NCI-H2227 treated with DMSO at 0.1 percent for 48 hours (cell line): ENCODE data around the gene PPP1R15B.

Source experiments
- DNase-seq: peaks from one replicate; lab custom pipeline; 2025; lab: John Stamatoyannopoulos, UW

The PPP1R15B gene

DNA sequence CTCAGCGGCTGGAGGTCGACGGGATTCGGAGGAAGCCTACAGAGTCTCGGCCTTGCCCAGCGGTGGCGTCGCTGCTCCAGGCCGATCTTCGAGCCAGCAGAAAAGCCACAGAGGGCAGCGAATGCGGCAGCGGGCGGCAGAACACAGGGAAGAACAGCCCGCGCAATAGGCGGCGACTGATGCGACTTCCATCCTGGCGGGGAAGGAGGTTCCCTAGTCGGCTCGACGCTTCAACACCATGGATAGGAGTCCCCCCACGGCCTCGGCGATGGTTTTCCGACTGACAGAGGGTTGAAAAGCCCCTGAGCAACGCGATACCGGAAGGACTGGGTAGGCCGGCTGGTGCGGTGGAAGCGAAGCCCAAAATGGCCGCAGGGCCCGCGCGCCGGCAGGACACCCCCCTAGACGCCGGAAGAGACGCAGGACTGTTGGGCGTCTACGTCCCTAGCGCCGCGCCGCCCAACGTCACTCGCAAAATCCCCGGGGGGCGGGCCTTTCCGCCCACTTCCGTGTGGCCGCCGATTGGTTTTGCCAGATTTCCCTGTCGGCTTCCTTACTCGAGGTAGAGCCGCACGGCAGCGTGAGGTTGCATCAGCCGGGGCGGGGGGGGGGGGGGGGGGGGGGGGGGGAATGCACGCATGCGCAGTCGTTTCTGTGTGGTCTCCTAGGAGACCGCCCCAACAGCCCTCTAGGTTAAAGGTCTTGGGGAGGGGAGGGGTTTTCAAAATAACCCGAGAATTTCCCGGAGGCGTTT lies at the start of gene PPP1R15B:
TSS of gene PPP1R15B (minus strand) at position 367 of the 754 bp plus-strand sequence. CDS start 406 bp downstream, outside the sequence.
- peak; percentile 98 for DNase-seq

DNA sequence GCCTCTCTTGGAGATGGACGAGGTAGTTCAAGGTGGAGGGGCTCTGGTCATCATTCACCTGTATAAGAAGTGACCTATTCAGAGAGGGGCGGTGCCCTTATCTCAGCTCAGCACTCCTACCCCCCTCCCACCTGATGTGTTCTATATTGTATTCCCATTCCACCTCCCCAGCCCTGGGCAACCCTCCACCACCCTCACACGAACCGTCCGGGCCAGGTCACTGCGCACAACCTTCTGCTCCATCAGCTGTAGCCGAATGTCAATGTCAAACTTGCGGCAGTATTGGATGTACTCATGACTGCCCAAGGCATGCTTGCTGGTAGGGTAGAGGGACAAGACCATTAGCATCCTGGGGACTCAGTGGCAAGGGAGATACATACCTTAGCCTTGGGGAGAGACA lies 48.7 kb upstream of the PPP1R15B start:
- DNase-seq, result no peak

DNA sequence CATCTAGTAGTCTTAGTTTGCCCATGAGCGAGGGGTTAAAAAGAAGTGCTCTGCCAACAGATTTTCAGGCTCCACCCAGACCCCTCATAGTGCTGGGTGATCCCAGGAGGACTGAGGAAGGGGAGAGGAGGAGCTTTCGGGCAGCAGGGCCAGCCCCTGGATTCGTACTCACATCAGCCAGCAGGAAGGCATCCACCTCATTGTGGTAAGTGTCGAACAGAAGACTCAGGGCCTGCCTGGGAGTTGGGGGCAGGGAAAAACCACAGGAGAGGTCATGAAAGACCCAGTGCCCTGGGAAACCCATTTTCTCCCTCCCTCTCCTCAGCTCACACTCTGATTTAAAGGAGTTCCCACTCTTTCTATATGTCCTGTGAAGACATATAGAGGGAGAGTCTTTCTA lies 48.1 kb upstream of the PPP1R15B start:
- no peak for DNase-seq

DNA sequence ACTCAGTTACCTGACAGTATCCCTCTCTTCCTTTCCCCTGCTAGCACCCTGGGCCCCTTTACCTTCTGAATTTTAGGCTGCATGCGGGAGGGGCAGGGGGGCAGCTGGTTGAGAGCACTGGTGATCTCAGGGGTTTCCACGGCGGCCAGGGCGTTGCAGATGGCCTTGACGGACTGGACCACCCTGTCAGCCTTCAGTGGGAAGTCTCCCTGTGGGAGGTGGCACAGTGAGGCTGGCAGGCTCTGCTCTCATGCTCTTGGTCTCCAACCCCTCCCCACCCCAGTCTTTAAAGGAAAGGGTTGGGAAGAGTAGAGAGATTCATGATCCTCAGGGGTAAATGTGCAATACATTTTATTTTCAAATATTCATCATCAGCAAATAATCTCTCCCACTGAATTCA lies 46.0 kb upstream of the PPP1R15B start:
- DNase-seq, result no peak

DNA sequence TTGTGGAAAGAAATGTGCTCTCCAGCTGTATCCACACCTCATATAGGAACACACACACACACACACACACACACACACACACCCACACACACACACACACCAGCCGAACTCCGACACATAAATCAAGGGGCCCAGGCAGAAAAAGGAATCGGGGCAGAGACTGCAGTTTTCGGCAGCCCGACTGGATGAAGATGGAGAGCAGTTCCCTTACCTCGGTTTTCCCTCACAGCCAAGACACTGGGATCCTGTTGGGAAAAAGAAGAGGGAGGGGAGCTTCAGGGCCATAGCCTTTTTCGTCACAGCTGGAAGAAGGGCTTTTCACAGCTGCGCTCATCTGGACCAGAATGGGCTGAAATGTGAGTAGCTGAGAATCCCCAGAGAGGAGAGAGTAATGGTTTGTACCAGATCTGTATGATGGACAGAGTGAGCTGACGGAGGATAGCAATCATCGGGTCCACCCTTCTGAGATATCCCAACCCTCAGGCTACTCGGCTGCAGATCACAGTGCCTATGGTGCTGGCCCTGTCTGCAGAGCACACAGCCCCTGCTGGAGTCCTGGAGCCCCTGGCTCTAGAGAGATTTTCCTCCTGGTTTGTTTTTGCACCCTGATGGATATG lies 45.3 kb upstream of the PPP1R15B start:
- no peak for DNase-seq

DNA sequence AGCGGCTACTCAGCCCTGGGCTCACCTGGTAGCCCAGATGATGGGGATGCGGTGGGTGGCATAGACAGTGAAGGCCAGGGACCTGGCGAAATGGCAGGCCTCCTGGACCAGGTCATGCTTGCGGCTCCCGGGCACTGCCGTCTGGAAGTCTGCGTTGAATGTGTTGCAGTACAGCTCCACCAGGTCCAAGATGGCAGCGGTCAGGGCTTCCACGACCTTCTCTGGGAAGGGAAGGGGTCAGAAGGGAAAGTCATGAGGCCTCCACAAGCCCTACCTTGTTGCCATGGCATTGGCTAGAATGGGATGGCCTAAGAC lies 44.2 kb upstream of the PPP1R15B start:
- DNase-seq, result no peak

DNA sequence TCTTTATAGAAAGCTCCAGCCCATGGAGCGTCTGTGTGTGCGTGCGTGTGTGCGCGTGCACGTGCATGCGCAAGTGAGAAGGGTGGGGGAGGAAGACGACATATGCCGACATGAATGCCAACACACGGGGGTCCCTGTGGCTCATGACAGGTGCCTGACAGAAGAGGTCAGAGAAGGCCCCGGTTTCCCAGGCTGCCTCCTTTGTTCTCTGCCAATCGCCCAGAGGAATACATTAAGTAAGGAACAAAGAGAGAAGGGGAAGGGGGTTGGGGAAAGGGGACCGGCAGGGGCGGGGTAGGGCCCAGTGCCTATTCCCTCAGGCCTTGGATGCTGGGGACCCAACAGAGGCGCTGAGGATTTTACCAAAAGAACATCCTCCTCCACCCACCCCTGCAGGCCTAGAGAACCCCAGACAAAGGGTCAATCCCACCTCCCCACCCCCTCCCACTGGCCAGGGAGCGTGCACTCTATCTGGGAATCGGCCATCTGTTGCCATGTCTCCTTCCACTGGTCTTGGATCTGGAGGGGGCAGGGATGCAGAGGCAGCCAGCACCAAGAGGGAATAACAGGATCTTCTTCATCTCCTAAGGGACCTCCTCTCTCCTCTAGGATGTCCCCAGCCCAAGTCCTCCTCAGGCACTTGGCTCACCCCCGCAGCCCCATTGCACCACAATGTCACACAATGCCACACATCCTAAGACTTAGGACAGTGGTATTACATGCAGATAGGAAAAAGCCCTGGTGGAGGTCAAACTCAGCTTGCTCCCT lies 43.6 kb upstream of the PPP1R15B start:
- no peak for DNase-seq

DNA sequence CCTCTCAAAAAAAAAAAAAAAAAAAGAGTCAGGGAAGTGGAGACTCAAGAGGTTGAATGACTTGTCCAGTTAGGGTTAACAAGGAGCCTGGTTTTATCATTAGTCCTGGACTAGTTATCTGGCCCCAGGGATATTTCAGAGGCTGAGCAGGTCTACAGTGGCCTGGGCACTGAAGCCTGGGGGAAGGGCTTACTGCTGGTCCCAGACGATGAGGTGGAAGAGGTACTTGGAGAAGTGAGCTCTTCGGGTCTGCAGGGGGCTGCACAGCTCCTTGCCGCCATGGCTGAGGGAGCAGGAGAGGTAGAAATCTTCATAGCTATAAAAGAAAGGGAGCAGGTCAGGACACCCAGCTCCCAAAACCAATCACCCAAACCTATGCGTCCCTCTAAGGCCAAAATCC lies 42.9 kb upstream of the PPP1R15B start:
- DNase-seq, result no peak

DNA sequence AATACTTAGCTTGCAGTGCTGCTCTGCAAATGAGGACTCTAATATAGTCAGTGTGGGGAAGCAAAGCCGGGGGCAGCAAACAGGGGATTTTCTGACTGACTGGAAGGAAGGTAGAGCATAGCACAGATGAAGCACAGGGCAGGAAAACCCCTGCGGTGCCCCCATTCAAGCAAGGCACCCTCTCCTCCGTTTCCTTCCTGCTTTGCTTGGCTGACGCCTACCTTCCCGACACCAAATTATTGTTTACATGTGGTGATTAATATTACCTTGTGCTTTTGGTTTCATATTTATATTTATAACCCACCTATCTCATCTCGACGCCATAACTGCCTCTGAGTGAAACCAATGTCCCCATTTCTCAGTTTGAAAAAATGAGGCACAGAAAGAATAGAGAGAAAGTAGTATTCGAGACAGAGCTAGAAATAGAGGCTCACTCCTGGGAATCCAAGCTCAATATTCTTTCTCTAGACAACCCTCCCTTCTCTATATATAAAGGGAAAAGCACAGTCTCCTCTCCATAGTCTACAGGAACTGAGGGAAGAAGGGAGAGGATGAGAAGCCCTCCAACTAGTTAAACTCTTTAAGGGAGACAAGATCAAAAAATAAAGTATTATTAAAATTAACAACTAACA lies 41.6 kb upstream of the PPP1R15B start:
- DNase-seq, result no peak

DNA sequence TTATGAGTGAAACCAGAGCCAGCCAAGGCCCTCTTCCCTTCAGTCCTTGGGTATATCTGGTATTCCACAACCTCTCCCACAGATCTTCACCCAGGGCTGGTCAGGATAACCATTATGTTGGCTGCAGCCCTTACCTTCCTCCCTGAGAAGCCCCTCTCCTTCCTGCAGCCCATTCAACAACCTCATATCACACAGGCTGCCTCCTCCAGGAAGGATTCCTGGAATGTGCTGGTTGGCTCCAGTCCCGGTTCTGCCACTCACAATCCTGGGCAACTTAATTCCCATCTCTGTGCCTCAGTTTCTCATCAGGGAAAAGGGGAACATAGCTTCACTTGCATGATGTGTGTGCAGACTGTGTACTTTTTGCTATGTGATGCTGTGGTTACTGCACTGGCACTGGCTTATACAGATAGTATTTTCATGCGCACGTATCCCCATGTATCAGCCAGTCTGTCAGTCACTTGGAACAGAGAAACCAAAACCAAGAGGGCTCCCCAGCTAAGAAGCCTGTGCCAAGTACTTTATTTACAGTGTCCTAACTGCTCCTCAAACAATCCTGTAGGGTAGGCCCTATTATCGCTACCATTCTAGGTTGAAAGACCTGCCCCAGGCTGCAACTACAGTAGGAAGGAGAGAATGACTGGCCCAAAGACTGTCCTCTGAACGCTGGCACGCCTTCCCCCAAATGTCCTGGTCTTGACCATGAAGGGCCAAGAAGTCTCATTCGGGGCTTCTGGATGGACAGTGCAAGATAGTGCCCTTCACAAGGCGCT lies 39.9 kb upstream of the PPP1R15B start:
- no peak for DNase-seq

DNA sequence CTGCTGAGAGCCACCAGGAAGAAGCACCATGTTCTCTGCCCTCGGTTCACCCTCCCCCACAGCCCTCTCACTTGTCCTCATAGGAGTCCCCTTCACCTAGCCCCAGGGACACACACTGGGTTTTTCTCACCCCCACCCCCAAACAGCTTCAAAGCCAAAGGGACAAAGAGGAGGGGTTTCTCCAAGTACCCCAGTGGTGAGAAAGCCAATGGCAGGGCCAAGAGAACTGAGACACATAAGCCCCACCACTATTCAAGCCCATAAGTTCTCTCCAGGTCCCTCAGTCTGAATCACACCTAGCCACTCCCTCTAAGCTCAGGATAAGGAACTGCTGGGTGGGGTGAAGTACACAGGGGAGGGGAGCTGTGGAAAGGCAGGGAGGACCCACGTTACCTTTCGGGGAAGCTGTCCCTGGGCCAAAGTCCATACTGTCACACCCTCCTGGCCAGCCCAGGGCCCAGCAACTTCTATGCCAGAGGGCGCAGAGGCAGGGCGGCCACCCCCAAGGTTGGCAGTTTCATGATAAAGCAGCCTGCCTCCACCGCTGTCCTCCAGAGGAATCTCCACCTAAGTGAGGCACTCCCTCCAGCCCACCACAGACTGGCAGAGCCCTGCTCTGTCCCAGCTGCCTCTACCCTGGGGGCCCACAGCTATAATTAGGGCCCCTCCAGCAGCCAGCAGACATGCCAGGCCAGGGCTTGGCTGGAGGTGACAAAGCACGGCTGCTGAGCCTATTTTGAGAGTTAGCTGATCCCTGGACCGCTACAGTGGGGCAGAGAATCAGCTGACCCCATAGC lies 39.0 kb upstream of the PPP1R15B start:
- no peak for DNase-seq

DNA sequence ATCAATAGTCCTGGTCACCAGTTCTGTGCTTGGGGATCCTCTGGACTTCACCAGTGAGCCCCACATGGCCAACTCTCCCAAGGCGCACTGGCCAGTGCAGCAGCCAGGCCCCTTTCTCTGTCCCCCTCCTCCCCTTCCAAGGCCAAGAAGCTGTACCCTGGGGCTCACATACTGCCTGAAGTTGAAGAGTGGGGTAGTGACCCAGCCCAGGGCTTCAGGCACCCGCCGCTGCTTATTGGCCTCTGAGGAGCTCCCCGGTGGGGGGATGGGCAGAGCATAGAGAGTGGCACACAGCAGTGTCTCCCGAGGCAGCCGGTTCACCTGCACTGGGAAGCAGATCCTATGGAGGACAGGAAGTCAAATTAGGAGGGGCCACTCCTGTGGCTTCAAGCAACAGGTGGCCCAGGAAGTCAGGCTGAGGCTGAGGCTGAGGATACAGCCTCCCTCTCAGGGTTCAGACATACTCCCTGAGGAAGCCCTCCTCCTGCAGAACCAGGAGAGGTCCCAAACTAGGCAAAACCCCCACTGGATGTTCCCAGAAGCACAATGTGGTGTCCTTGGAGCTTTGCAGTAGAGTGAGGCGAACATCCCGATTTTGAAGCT lies 38.2 kb upstream of the PPP1R15B start:
- no peak for DNase-seq

DNA sequence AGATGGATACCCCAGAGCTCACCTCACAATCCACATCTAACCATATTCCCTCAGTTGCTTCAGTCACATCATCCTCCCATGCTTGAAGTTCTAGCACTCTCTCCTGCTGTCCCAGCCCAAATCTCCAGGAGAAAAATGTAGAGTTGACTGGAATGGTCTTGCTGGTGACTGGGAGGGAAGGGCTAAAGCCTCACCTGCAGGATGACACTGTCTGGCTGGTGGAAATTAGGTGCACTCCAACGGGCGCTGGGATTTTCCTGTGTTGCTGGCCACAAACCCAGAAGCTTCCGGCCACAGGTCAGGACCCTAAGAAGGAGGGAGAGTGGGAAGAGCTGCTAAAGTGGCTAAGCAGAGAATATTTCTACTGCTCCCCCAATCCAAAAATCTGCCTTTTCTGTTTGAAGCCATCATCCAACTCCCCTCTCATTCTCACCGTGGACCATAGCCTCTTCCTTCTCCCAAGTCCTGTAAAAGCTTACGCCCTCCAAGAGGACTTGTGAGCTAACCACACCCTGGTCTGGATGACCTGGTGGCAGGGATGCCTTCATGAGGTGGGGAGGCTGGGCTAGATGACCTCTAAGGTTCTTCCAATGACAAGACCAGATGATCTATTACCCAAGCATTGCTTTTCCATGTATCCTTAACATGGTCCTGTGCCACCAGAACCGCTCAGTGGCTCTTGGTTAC lies 37.5 kb upstream of the PPP1R15B start:
- no peak for DNase-seq

DNA sequence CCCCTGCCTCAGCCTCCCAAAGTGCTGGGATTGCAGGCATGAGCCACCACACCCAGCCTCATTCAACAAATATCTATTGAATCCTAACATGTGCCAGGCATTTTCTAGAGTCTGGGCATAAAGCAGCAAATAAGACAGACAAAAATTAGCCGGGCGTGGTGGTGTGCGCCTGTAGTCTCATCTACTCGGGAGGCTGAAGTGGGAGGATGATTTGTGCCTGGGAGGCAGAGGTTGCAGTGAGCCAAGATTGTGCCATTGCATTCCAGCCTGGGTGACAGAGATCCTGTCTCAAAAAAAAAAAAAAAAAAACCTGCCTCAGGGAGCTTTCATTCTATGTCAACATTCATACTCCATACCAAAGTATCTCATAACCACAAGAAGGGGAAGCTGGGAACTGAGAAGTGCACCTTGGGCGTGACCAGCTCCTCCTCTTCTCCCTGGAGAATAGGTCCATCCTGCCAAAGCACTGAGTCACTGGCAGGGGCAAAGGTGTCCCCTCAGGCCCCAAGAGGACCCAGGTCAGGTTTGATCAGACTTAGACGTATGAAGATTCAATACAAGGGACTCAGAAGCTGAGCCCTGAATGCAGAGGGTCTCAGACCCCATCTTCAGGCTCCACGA lies 36.8 kb upstream of the PPP1R15B start:
- no peak for DNase-seq

DNA sequence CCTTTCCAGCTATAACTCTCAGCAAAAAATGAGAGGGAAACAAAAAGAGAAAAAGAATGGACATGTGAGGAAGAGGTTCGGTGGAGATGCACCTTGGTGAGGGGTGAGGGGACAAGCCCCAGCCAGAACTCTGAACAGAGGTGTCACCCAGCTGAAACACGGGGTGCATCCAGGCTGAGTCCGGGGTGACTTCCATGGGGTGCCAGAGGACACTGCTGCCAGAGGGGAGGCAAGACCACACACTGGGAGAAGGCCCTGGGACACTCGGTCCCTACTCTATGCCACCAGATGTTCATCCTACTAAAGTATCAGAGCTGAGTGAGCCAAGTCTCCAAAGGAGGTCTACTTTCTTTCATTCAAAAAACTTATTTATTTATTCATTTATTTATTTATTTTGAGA lies 36.1 kb upstream of the PPP1R15B start:
- DNase-seq, result no peak

DNA sequence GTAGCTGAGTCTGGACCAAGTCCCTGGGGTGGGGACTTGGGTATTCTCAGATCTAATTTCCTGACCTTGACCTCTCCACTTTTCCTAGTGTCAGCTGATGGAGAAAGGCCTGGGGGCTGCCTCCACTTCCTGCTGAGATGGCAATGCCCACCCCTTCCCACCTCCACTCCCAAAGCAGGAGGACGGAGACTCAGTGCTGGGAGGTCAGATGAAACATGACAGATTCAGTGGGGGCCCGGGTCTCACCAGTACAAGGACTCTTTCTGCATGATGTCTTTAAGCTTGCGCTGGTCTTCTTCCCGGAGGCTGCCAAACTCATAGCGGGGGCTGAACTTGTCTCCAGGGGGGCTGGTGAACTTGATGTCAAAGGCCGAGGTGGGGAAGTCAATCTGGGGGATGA lies 35.6 kb upstream of the PPP1R15B start:
- DNase-seq, result no peak

DNA sequence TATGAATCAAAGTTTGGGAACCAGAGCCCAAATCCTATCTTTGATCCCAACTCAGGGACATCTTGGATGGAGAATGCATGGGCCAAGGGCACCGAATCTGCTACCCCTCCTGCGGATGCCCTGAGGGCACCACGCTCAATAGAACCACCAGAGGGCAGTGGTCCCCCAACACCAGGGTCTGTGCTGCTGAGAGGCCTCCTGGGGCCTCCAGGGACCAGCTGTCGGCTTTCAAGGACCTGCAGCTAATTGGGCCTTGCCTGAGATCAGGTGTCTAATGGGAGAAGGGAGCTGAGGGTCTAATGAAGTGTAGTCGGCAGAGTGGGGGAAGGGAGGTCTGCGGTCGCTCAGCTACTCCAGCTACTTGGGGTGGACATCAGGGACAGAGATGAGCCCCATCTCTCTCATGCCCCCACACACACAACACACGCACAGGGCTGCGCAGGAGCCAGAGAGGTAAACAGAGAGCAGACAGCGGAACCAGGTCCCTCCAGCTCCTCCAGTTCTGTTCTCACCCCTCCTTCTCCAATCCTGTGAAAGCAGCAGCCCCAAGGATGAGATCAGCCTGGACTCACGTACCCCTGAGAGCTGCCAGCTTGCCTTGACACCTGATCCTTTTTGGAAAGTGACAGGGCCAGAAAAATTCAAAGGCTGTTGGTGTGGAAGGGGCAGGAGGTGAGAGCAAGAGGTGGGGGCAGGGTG lies 34.9 kb upstream of the PPP1R15B start:
- DNase-seq, result peak; percentile 82

DNA sequence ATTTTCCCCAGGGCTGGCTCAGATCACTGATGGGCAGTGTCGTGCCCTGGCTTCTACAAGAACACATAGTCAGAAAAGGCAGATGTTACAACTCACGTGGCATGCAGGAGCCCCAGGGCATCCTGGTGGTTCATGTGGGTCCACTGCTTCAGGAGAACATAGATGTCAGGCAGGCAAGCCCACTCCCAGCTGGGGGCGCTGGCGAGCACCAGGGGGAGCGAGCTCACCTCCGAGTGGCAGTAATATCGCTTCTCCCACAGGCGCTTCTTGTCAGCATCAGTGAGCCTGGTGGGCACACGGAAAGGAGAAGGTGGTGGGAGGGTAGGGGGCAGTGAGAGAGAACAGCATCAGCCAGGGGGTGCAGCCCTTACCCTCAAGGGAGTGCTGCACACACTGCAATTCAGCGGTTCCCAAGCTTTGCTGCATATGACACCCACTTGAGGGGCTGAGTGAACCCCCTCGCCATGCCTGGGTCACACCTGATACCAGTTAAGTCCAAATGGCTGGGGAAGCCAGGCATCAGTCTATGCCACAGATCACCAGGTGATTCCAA lies 34.3 kb upstream of the PPP1R15B start:
- peak; percentile 9 for DNase-seq
